ENCODE results near the gene POLR2I. TPM values are rescaled to one million over a fixed set of nuclear protein-coding genes. Genes with fewer than 3 reads are reported as not detected.

The POLR2I gene
- total and polyA plus RNA-seq, 2 of the 13 experiments (the other 11 are each of a cell fraction or from before 2014, with no cell fraction given) = 40.5 to 104 TPM

- TF ChIP-seq E2F1 (CRISPR knock-in tag; IDR thresholded peaks at IDR 0.05) (peak; percentile 75), ATRX (CRISPR knock-in tag; IDR thresholded peaks at IDR 0.05; ENCODE audit: borderline replicate concordance) (no peak), ZNF160 (CRISPR knock-in tag; IDR thresholded peaks at IDR 0.05) (0 out of 2 replicates have a peak, but pooled peaks have one; percentile 76), ATF6 (CRISPR knock-in tag; conservative IDR thresholded peaks at IDR 0.05) (no peak), ZBTB21 (CRISPR knock-in tag; IDR thresholded peaks at IDR 0.05) (peak; percentile 54), ZSCAN9 (CRISPR knock-in tag; IDR thresholded peaks at IDR 0.05; ENCODE audit: borderline replicate concordance) (peak; percentile 82; the same call in 1 of the 2 replicates), SIX1 (CRISPR knock-in tag; IDR thresholded peaks at IDR 0.05; ENCODE audit: borderline replicate concordance) (0 out of 2 replicates have a peak, but pooled peaks have one; percentile 14), RCOR2 (CRISPR knock-in tag; IDR thresholded peaks at IDR 0.05) (no peak), ZNF263 (CRISPR knock-in tag; IDR thresholded peaks at IDR 0.05) (peak; percentile 71; the same call in 1 of the 2 replicates), KAT2B (IDR thresholded peaks at IDR 0.05; ENCODE audit: borderline replicate concordance, low read depth, low read length) (no peak), HOXA7 (CRISPR knock-in tag; IDR thresholded peaks at IDR 0.05) (no peak), POGK (CRISPR knock-in tag; conservative IDR thresholded peaks at IDR 0.05) (peak; percentile 51; the same call in 1 of the 2 replicates), NFYC (CRISPR knock-in tag; IDR thresholded peaks at IDR 0.05) (peak; percentile 93), NFIC (IDR thresholded peaks at IDR 0.05; ENCODE audit: low read length) (no peak), CHD2 (IDR thresholded peaks at IDR 0.05; ENCODE audit: low read depth, low read length) (no peak), ZNF510 (CRISPR knock-in tag; IDR thresholded peaks at IDR 0.05; ENCODE audit: low read depth) (peak; percentile 89; the same call in 1 of the 2 replicates), HBP1 (CRISPR knock-in tag; IDR thresholded peaks at IDR 0.05; ENCODE audit: low read depth) (peak; percentile 23; the same call in 1 of the 2 replicates), ZBTB26 (CRISPR knock-in tag; IDR thresholded peaks at IDR 0.05; ENCODE audit: borderline replicate concordance) (peak; percentile 58; the same call in 1 of the 2 replicates), ATF7-NPFF (CRISPR knock-in tag; IDR thresholded peaks at IDR 0.05; ENCODE audit: low read depth) (peak; percentile 89; the same call in 1 of the 2 replicates), KLF9 (CRISPR knock-in tag; IDR thresholded peaks at IDR 0.05; ENCODE audit: low read depth) (0 out of 2 replicates have a peak, but pooled peaks have one; percentile 76), TEAD2 (CRISPR knock-in tag; IDR thresholded peaks at IDR 0.05) (peak; percentile 81; the same call in 1 of the 2 replicates), ZNF766 (CRISPR knock-in tag; IDR thresholded peaks at IDR 0.05; ENCODE audit: borderline replicate concordance) (peak; percentile 97), ZSCAN25 (CRISPR knock-in tag; IDR thresholded peaks at IDR 0.05) (peak; percentile 15; the same call in 1 of the 2 replicates)
These were observed at the start of gene POLR2I (continued) for GRCh38 chr19:36114721-36115452.
